Activated CD4-positive, alpha-beta memory T cell treated with anti-CD3 and anti-CD28 coated beads, Interleukin-2, amount 10 ng/mL, durations not matched to agents 7 days and 5 days (primary cell): ENCODE results near the gene ARID5A. TPM values are rescaled to one million over a fixed set of nuclear protein-coding genes. Genes with fewer than 3 reads are reported as not detected.

ENCODE experiments used
- CTCF ChIA-PET: fragments of 350-600 bp; sonication (Branson Sonifier 250); formaldehyde crosslinking; loops from one replicate; lab custom pipeline; 2021; ENCODE audit warnings: antibody characterized with exemption, inconsistent platforms; lab: Charles Lee
- POLR2A ChIA-PET: fragments of 350-600 bp; sonication (Branson Sonifier 250); formaldehyde crosslinking; loops from one replicate; lab custom pipeline; 2021; ENCODE audit warnings: antibody characterized with exemption; lab: Charles Lee
- DNase-seq: peaks from one replicate; pipeline ENCODE4 v3.0.0-alpha.2; 2020
- H3K27ac Mint-ChIP-seq: one replicate; pipeline ENCODE4 v1.8.0; 2021; ENCODE audit warnings: mild to moderate bottlenecking, mixed read lengths
- H3K27me3 Mint-ChIP-seq: one replicate; pipeline ENCODE4 v1.8.0; 2021; ENCODE audit warnings: mixed read lengths
- H3K36me3 Mint-ChIP-seq: one replicate; pipeline ENCODE4 v1.8.0; 2021; ENCODE audit warnings: low read depth, mixed read lengths
- H3K4me1 Mint-ChIP-seq: one replicate; pipeline ENCODE4 v1.8.0; 2021; ENCODE audit warnings: mixed read lengths
- H3K4me3 Mint-ChIP-seq: one replicate; pipeline ENCODE4 v1.8.0; 2021; ENCODE audit warnings: mild to moderate bottlenecking, mixed read lengths
- H3K9me3 Mint-ChIP-seq: one replicate; pipeline ENCODE4 v1.8.0; 2021; ENCODE audit warnings: mixed read lengths
- total RNA-seq, 2 experiments: library from RNA; stranded (reverse); gene quantifications; one replicate each; pipeline ENCODE4 v1.2.3, GENCODE V29; 2021

ARID5A gene
- total RNA-seq, 2 experiments from 2014 or later: 80.0 to 86.8 TPM

- CTCF ChIA-PET: interaction anchor here (1.0 to 2.3 kb wide), 4 partner anchors 12 to 118 kb away, joined by 4 to 7 read pairs (median 6); no protein-coding TSS in a partner anchor
- H3K9me3 Mint-ChIP-seq: no peaks in the 10 kb centered on the region
- no peaks in the 10 kb centered on the region for H3K36me3 Mint-ChIP-seq
- peak overlapping the region; percentile 76 for H3K27ac Mint-ChIP-seq
- no peak overlapping the region for H3K4me3 Mint-ChIP-seq
- H3K4me1 Mint-ChIP-seq: peaks cover 88% of the 10 kb centered on the region
- POLR2A ChIA-PET: interaction anchor here (1.1 to 9.8 kb wide), 3 partner anchors 9 to 181 kb away, joined by 3 to 221 read pairs (median 6); partner anchors contain the start of gene ARID5A
- H3K27me3 Mint-ChIP-seq: peaks cover 14% of the 10 kb centered on the region
- DNase-seq: no peak
Measured at GRCh38 chr2:96525211-96525507, 11.4 kb upstream of the ARID5A start.

GRCh38 chr2:96526101-96526591 is 10.4 kb upstream of the ARID5A start:
- Mint-ChIP-seq H3K4me3 (no peak overlapping the region), H3K4me1 (peaks cover 93% of the 10 kb centered on the region), H3K27me3 (peaks cover 11% of the 10 kb centered on the region), H3K27ac (peak overlapping the region; percentile 36), H3K9me3 (no peaks in the 10 kb centered on the region), H3K36me3 (no peaks in the 10 kb centered on the region)
- ChIA-PET POLR2A (interaction anchor here (0.6 to 9.8 kb wide), 7 partner anchors 8 to 119 kb away, joined by 3 to 221 read pairs (median 3); partner anchors contain the start of genes ARID5A and KANSL3), CTCF (interaction anchor here (1.0 to 2.3 kb wide), 5 partner anchors 11 to 119 kb away, joined by 3 to 7 read pairs (median 4); no protein-coding TSS in a partner anchor)
- DNase-seq: no peak

GRCh38 chr2:96526615-96527285 is 9.8 kb upstream of the ARID5A start:
- H3K36me3 Mint-ChIP-seq: no peaks in the 10 kb centered on the region
- peaks cover 94% of the 10 kb centered on the region for H3K4me1 Mint-ChIP-seq
- peak overlapping the region; percentile 80 for H3K27ac Mint-ChIP-seq
- H3K9me3 Mint-ChIP-seq: no peaks in the 10 kb centered on the region
- peaks cover 11% of the 10 kb centered on the region for H3K27me3 Mint-ChIP-seq
- no peak for DNase-seq
- H3K4me3 Mint-ChIP-seq: peak overlapping the region; percentile 65
- POLR2A ChIA-PET: interaction anchor here (0.7 to 9.8 kb wide), 9 partner anchors 12 to 318 kb away, joined by 3 to 221 read pairs (median 3); partner anchors contain the start of genes ARID5A, KANSL3 and STARD7
- CTCF ChIA-PET: interaction anchor here (1.0 to 2.6 kb wide), 5 partner anchors 11 to 119 kb away, joined by 3 to 31 read pairs (median 7); partner anchors contain the start of gene ARID5A

GRCh38 chr2:96527286-96528005 is 9.1 kb upstream of the ARID5A start:
- Mint-ChIP-seq H3K27ac (peak overlapping the region; percentile 80), H3K4me3 (peak overlapping the region; percentile 70), H3K36me3 (no peaks in the 10 kb centered on the region), H3K9me3 (no peaks in the 10 kb centered on the region), H3K27me3 (peaks cover 6% of the 10 kb centered on the region), H3K4me1 (peaks cover 94% of the 10 kb centered on the region)
- peak; percentile 77 for DNase-seq
- ChIA-PET CTCF (interaction anchor here (1.0 to 2.6 kb wide), 5 partner anchors 11 to 260 kb away, joined by 3 to 31 read pairs (median 3); partner anchors contain the start of gene ARID5A), POLR2A (interaction anchor here (0.7 to 9.8 kb wide), 13 partner anchors 9 to 319 kb away, joined by 3 to 221 read pairs (median 4); partner anchors contain the start of genes ARID5A and STARD7)

- Mint-ChIP-seq H3K27me3 (peaks cover 3% of the 10 kb centered on the region), H3K4me1 (peaks cover 93% of the 10 kb centered on the region), H3K27ac (peak overlapping the region; percentile 77), H3K36me3 (no peaks in the 10 kb centered on the region), H3K9me3 (no peaks in the 10 kb centered on the region), H3K4me3 (peak overlapping the region; percentile 70)
- DNase-seq: peak; percentile 68
- ChIA-PET POLR2A (interaction anchor here (0.8 to 9.8 kb wide), 12 partner anchors 9 to 320 kb away, joined by 3 to 221 read pairs (median 4); partner anchors contain the start of genes ARID5A and SNRNP200), CTCF (interaction anchor here (0.8 to 2.6 kb wide), 6 partner anchors 10 to 325 kb away, joined by 3 to 31 read pairs (median 3); partner anchors contain the start of gene ARID5A)
Measured at GRCh38 chr2:96528006-96528699, 8.4 kb upstream of the ARID5A start.

GRCh38 chr2:96528700-96529375 is 7.7 kb upstream of the ARID5A start:
- no peaks in the 10 kb centered on the region for H3K36me3 Mint-ChIP-seq
- peaks cover 6% of the 10 kb centered on the region for H3K27me3 Mint-ChIP-seq
- peak overlapping the region; percentile 14 for H3K4me3 Mint-ChIP-seq
- DNase-seq: no peak
- H3K27ac Mint-ChIP-seq: peak overlapping the region; percentile 77
- H3K4me1 Mint-ChIP-seq: peaks cover 94% of the 10 kb centered on the region
- no peaks in the 10 kb centered on the region for H3K9me3 Mint-ChIP-seq
- ChIA-PET POLR2A (interaction anchor here (0.8 to 9.8 kb wide), 12 partner anchors 10 to 321 kb away, joined by 3 to 221 read pairs (median 4); partner anchors contain the start of genes ARID5A and SNRNP200), CTCF (interaction anchor here (0.8 to 2.6 kb wide), 6 partner anchors 9 to 326 kb away, joined by 3 to 31 read pairs (median 3); partner anchors contain the start of gene ARID5A)

GRCh38 chr2:96529376-96530143 is 7.0 kb upstream of the ARID5A start:
- ChIA-PET CTCF (interaction anchor here (0.6 to 2.6 kb wide), 2 partner anchors 24 to 207 kb away, joined by 3 to 15 read pairs; no protein-coding TSS in a partner anchor), POLR2A (interaction anchor here (0.7 to 9.8 kb wide), 7 partner anchors 10 to 185 kb away, joined by 3 to 221 read pairs (median 4); partner anchors contain the start of gene ARID5A)
- no peaks in the 10 kb centered on the region for H3K36me3 Mint-ChIP-seq
- no peaks in the 10 kb centered on the region for H3K9me3 Mint-ChIP-seq
- no peak overlapping the region for H3K27ac Mint-ChIP-seq
- peaks cover 92% of the 10 kb centered on the region for H3K4me1 Mint-ChIP-seq
- H3K27me3 Mint-ChIP-seq: peaks cover 11% of the 10 kb centered on the region
- no peak overlapping the region for H3K4me3 Mint-ChIP-seq
- DNase-seq: no peak

GRCh38 chr2:96530144-96530430 is 6.5 kb upstream of the ARID5A start:
- ChIA-PET POLR2A (interaction anchor here (0.7 to 9.8 kb wide), 8 partner anchors 9 to 186 kb away, joined by 3 to 221 read pairs (median 4); partner anchors contain the start of gene ARID5A), CTCF (interaction anchor here (0.6 kb wide), 1 partner anchor 208 kb away, joined by 3 read pairs; no protein-coding TSS in a partner anchor)
- no peak for DNase-seq
- Mint-ChIP-seq H3K27ac (no peak overlapping the region), H3K27me3 (peaks cover 11% of the 10 kb centered on the region), H3K4me1 (peaks cover 88% of the 10 kb centered on the region), H3K9me3 (no peaks in the 10 kb centered on the region), H3K4me3 (no peak overlapping the region), H3K36me3 (no peaks in the 10 kb centered on the region)

GRCh38 chr2:96530474-96531357 is 5.8 kb upstream of the ARID5A start:
- DNase-seq: no peak
- no peaks in the 10 kb centered on the region for H3K9me3 Mint-ChIP-seq
- ChIA-PET POLR2A (interaction anchor here (1.0 to 9.8 kb wide), 7 partner anchors 8 to 187 kb away, joined by 3 to 221 read pairs (median 4); partner anchors contain the start of gene ARID5A), CTCF (interaction anchor here (0.6 to 0.9 kb wide), 3 partner anchors 9 to 232 kb away, joined by 3 to 4 read pairs (median 3); no protein-coding TSS in a partner anchor)
- H3K4me1 Mint-ChIP-seq: peaks cover 86% of the 10 kb centered on the region
- no peak overlapping the region for H3K4me3 Mint-ChIP-seq
- H3K27ac Mint-ChIP-seq: peak overlapping the region; percentile 26
- H3K36me3 Mint-ChIP-seq: no peaks in the 10 kb centered on the region
- H3K27me3 Mint-ChIP-seq: peaks cover 11% of the 10 kb centered on the region

GRCh38 chr2:96531366-96531765 is 5.2 kb upstream of the ARID5A start:
- CTCF ChIA-PET: interaction anchor here (0.6 to 0.9 kb wide), 4 partner anchors 8 to 232 kb away, joined by 3 to 4 read pairs (median 3); no protein-coding TSS in a partner anchor
- peak overlapping the region; percentile 22 for H3K4me3 Mint-ChIP-seq
- H3K27ac Mint-ChIP-seq: peak overlapping the region; percentile 26
- no peaks in the 10 kb centered on the region for H3K36me3 Mint-ChIP-seq
- DNase-seq: no peak
- H3K27me3 Mint-ChIP-seq: peaks cover 11% of the 10 kb centered on the region
- peaks cover 85% of the 10 kb centered on the region for H3K4me1 Mint-ChIP-seq
- POLR2A ChIA-PET: interaction anchor here (1.2 to 9.8 kb wide), 3 partner anchors 8 to 187 kb away, joined by 4 to 221 read pairs (median 7); partner anchors contain the start of gene ARID5A
- no peaks in the 10 kb centered on the region for H3K9me3 Mint-ChIP-seq
